HEK293 (cell line): ENCODE measurements around the gene GMDS.

Experiments
- ELK4 ChIP-seq: IDR thresholded peaks from 2 replicates; pipeline ENCODE4 v1.6.1; 2011; ENCODE audit warnings: mild to moderate bottlenecking, low read depth, low read length, borderline replicate concordance
- GLI2 ChIP-seq: fragments of 450-650 bp; formaldehyde crosslinking; IDR thresholded peaks from 2 replicates; pipeline ENCODE4; 2017; ENCODE audit warnings: missing biosample characterization, missing genetic modification characterization, low read depth, borderline replicate concordance
- GLIS1 ChIP-seq: fragments of 450-650 bp; formaldehyde crosslinking; IDR thresholded peaks from 2 replicates; pipeline ENCODE4 v1.5.1; 2016; ENCODE audit warnings: missing biosample characterization, missing genetic modification characterization
- HOXD13 ChIP-seq: sonication (generic); formaldehyde crosslinking; IDR thresholded peaks from 2 replicates; pipeline ENCODE4 v1.8.0; 2022; ENCODE audit warnings: missing genetic modification reagents, borderline replicate concordance
- KLF7 ChIP-seq: fragments of 450-650 bp; formaldehyde crosslinking; IDR thresholded peaks from 2 replicates; pipeline ENCODE4 v1.5.1; 2016; ENCODE audit warnings: missing biosample characterization, missing genetic modification characterization, borderline replicate concordance
- PBX3 ChIP-seq: sonication (generic); formaldehyde crosslinking; IDR thresholded peaks from 2 replicates; pipeline ENCODE4 v1.8.1; 2022; ENCODE audit warnings: mild to moderate bottlenecking, moderate library complexity, missing genetic modification reagents
- PRDM6 ChIP-seq: fragments of 450-650 bp; formaldehyde crosslinking; IDR thresholded peaks from 2 replicates; pipeline ENCODE4 v1.5.1; 2017; ENCODE audit warnings: missing biosample characterization, missing genetic modification characterization
- SP7 ChIP-seq: fragments of 450-650 bp; formaldehyde crosslinking; IDR thresholded peaks from 2 replicates; pipeline ENCODE4 v1.5.1; 2016; ENCODE audit warnings: missing biosample characterization, missing genetic modification characterization
- WT1 ChIP-seq: fragments of 450-650 bp; formaldehyde crosslinking; IDR thresholded peaks from 2 replicates; pipeline ENCODE4 v1.5.1; 2016; ENCODE audit warnings: missing biosample characterization, missing genetic modification characterization
- ZEB2 ChIP-seq: fragments of 450-650 bp; formaldehyde crosslinking; IDR thresholded peaks from 2 replicates; pipeline ENCODE4 v1.5.1; 2016; ENCODE audit warnings: missing biosample characterization, missing genetic modification characterization
- ZFP3 ChIP-seq: fragments of 450-650 bp; formaldehyde crosslinking; IDR thresholded peaks from 2 replicates; pipeline ENCODE4 v1.5.1; 2016; ENCODE audit warnings: low read depth, missing biosample characterization, missing genetic modification characterization
- ZNF157 ChIP-seq: fragments of 450-650 bp; formaldehyde crosslinking; IDR thresholded peaks from 2 replicates; pipeline ENCODE4 v1.5.1; 2016; ENCODE audit warnings: missing biosample characterization, missing genetic modification characterization
- ZNF184 ChIP-seq: fragments of 450-650 bp; IDR thresholded peaks from 2 replicates; pipeline ENCODE4 v1.5.1; 2018; ENCODE audit warnings: missing biosample characterization, mild to moderate bottlenecking, missing genetic modification characterization
- ZNF24 ChIP-seq: fragments of 450-650 bp; formaldehyde crosslinking; IDR thresholded peaks from 2 replicates; pipeline ENCODE4 v1.5.1; 2016; ENCODE audit warnings: missing biosample characterization, missing genetic modification characterization
- ZNF26 ChIP-seq: fragments of 450-650 bp; formaldehyde crosslinking; IDR thresholded peaks from 2 replicates; pipeline ENCODE4 v1.5.1; 2016; ENCODE audit warnings: missing biosample characterization, missing genetic modification characterization
- ZNF426 ChIP-seq: fragments of 450-650 bp; formaldehyde crosslinking; IDR thresholded peaks from 2 replicates; pipeline ENCODE4 v1.5.1; 2017; ENCODE audit warnings: missing biosample characterization, missing genetic modification characterization, mild to moderate bottlenecking, inconsistent platforms, moderate library complexity
- ZNF510 ChIP-seq: fragments of 450-650 bp; formaldehyde crosslinking; IDR thresholded peaks from 2 replicates; pipeline ENCODE4 v1.5.1; 2018; ENCODE audit warnings: mild to moderate bottlenecking, missing genetic modification characterization, missing biosample characterization; ENCODE audit not compliant: insufficient replicate concordance
- ZNF560 ChIP-seq: fragments of 450-650 bp; formaldehyde crosslinking; IDR thresholded peaks from 2 replicates; pipeline ENCODE4 v1.5.1; 2017; ENCODE audit warnings: missing biosample characterization, missing genetic modification characterization, borderline replicate concordance
- ZNF561 ChIP-seq: fragments of 450-650 bp; IDR thresholded peaks from 2 replicates; pipeline ENCODE4 v1.5.1; 2018; ENCODE audit warnings: missing biosample characterization, missing genetic modification characterization, borderline replicate concordance
- ZNF610 ChIP-seq: fragments of 450-650 bp; formaldehyde crosslinking; IDR thresholded peaks from 2 replicates; pipeline ENCODE4 v1.5.1; 2016; ENCODE audit warnings: missing biosample characterization, missing genetic modification characterization, borderline replicate concordance
- ZNF707 ChIP-seq: fragments of 450-650 bp; formaldehyde crosslinking; IDR thresholded peaks from 2 replicates; pipeline ENCODE4 v1.5.1; 2016; ENCODE audit warnings: missing biosample characterization, missing genetic modification characterization
- TF ChIP-seq, protein P1 (sequence below): fragments of 450-650 bp; formaldehyde crosslinking; IDR thresholded peaks from 2 replicates; pipeline ENCODE4; 2016; ENCODE audit warnings: missing biosample characterization, missing genetic modification characterization
- TF ChIP-seq, protein P2 (sequence below): fragments of 450-650 bp; formaldehyde crosslinking; IDR thresholded peaks from 2 replicates; pipeline ENCODE4 v1.5.1; 2016; ENCODE audit warnings: missing biosample characterization, missing genetic modification characterization, borderline replicate concordance
- TF ChIP-seq, protein P3 (sequence below): fragments of 450-650 bp; formaldehyde crosslinking; IDR thresholded peaks from 2 replicates; pipeline ENCODE4 v1.5.1; 2016; ENCODE audit warnings: missing biosample characterization, missing genetic modification characterization
- TF ChIP-seq, protein P4 (sequence below): fragments of 450-650 bp; formaldehyde crosslinking; IDR thresholded peaks from 2 replicates; pipeline ENCODE4 v1.5.1; 2017; ENCODE audit warnings: missing biosample characterization, missing genetic modification characterization

The GMDS gene

DNA sequence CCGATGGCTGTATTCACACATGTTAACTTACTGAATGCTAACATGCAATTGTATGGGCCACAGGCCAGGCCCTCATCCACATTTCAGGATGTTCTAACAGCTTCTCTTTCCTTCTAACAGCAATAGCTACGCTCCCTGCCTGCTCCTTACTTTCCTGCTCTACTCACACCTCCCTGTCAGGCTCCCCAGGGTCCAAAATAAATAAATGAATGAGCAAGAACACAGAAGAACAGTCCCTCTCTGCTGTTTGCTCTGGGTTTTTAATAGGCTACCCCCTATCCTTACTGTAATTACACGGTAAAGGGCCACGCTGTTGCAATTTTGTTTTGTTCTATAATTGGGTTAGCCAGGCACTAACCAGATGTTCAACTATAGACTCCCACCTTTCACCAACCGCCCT lies 135.6 kb downstream of the GMDS start (continued):
- no peak for TF ChIP-seq KLF7
- peak; percentile 85 for TF ChIP-seq GLIS1 (tag by site-specific recombination)
- TF ChIP-seq ZNF157 (tag by site-specific recombination), result no peak
- no peak for TF ChIP-seq ZNF610
- TF ChIP-seq ZNF561 (tag by site-specific recombination), result 0 out of 2 replicates have a peak, but pooled peaks have one; percentile 10
- no peak for TF ChIP-seq HOXD13 (CRISPR knock-in tag)
- no peak for TF ChIP-seq ZNF426 (tag by site-specific recombination)
- no peak for TF ChIP-seq ZNF560
- TF ChIP-seq ZNF510 (tag by site-specific recombination), result no peak
- TF ChIP-seq, protein P1, sequence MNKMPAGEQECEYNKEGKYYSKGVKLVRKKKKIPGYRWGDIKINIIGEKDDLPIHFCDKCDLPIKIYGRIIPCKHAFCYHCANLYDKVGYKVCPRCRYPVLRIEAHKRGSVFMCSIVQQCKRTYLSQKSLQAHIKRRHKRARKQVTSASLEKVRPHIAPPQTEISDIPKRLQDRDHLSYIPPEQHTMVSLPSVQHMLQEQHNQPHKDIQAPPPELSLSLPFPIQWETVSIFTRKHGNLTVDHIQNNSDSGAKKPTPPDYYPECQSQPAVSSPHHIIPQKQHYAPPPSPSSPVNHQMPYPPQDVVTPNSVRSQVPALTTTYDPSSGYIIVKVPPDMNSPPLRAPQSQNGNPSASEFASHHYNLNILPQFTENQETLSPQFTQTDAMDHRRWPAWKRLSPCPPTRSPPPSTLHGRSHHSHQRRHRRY (tag by site-specific recombination), result no peak
- TF ChIP-seq, protein P2, sequence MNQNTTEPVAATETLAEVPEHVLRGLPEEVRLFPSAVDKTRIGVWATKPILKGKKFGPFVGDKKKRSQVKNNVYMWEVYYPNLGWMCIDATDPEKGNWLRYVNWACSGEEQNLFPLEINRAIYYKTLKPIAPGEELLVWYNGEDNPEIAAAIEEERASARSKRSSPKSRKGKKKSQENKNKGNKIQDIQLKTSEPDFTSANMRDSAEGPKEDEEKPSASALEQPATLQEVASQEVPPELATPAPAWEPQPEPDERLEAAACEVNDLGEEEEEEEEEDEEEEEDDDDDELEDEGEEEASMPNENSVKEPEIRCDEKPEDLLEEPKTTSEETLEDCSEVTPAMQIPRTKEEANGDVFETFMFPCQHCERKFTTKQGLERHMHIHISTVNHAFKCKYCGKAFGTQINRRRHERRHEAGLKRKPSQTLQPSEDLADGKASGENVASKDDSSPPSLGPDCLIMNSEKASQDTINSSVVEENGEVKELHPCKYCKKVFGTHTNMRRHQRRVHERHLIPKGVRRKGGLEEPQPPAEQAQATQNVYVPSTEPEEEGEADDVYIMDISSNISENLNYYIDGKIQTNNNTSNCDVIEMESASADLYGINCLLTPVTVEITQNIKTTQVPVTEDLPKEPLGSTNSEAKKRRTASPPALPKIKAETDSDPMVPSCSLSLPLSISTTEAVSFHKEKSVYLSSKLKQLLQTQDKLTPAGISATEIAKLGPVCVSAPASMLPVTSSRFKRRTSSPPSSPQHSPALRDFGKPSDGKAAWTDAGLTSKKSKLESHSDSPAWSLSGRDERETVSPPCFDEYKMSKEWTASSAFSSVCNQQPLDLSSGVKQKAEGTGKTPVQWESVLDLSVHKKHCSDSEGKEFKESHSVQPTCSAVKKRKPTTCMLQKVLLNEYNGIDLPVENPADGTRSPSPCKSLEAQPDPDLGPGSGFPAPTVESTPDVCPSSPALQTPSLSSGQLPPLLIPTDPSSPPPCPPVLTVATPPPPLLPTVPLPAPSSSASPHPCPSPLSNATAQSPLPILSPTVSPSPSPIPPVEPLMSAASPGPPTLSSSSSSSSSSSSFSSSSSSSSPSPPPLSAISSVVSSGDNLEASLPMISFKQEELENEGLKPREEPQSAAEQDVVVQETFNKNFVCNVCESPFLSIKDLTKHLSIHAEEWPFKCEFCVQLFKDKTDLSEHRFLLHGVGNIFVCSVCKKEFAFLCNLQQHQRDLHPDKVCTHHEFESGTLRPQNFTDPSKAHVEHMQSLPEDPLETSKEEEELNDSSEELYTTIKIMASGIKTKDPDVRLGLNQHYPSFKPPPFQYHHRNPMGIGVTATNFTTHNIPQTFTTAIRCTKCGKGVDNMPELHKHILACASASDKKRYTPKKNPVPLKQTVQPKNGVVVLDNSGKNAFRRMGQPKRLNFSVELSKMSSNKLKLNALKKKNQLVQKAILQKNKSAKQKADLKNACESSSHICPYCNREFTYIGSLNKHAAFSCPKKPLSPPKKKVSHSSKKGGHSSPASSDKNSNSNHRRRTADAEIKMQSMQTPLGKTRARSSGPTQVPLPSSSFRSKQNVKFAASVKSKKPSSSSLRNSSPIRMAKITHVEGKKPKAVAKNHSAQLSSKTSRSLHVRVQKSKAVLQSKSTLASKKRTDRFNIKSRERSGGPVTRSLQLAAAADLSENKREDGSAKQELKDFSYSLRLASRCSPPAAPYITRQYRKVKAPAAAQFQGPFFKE, result no peak
- peak; percentile 88 for TF ChIP-seq WT1 (tag by site-specific recombination)
- TF ChIP-seq PRDM6, result peak; percentile 48; the same call in 1 of the 2 replicates
- TF ChIP-seq ZNF184 (tag by site-specific recombination), result no peak
- peak; percentile 93 for TF ChIP-seq SP7
- no peak for TF ChIP-seq GLI2 (tag by site-specific recombination)
- no peak for TF ChIP-seq ZNF707 (tag by site-specific recombination)
- no peak for TF ChIP-seq ZNF26 (tag by site-specific recombination)
- no peak for TF ChIP-seq ZEB2 (tag by site-specific recombination)
- no peak for TF ChIP-seq PBX3 (CRISPR knock-in tag)
- no peak for TF ChIP-seq ELK4
- 0 out of 2 replicates have a peak, but pooled peaks have one; percentile 18 for TF ChIP-seq ZNF24 (tag by site-specific recombination)
- TF ChIP-seq, protein P3, sequence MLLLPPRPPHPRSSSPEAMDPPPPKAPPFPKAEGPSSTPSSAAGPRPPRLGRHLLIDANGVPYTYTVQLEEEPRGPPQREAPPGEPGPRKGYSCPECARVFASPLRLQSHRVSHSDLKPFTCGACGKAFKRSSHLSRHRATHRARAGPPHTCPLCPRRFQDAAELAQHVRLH (tag by site-specific recombination), result peak; percentile 73; the same call in 1 of the 2 replicates
- TF ChIP-seq, protein P4, sequence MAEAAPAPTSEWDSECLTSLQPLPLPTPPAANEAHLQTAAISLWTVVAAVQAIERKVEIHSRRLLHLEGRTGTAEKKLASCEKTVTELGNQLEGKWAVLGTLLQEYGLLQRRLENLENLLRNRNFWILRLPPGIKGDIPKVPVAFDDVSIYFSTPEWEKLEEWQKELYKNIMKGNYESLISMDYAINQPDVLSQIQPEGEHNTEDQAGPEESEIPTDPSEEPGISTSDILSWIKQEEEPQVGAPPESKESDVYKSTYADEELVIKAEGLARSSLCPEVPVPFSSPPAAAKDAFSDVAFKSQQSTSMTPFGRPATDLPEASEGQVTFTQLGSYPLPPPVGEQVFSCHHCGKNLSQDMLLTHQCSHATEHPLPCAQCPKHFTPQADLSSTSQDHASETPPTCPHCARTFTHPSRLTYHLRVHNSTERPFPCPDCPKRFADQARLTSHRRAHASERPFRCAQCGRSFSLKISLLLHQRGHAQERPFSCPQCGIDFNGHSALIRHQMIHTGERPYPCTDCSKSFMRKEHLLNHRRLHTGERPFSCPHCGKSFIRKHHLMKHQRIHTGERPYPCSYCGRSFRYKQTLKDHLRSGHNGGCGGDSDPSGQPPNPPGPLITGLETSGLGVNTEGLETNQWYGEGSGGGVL (tag by site-specific recombination), result peak; percentile 87
- no peak for TF ChIP-seq ZFP3 (tag by site-specific recombination)
